Measurements from ENCODE around the gene USP2.

DNA sequence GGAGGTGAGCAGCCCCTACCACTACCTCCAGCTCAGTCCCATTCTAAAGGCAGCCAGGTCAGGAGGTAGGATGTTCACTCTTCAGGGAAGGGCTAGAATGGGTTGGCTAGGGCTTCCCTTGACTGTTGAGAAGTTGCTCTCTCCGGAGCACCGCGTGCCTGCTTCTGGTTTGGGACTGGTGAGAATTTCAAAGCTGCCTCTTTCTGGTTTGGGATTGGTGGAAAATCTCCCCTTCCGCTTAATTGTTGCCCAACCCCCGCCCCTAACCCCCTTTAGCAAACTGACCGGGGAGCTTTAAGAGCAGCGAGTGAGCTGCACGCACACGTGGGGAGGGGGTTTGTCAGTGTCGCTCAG lies 686 bp downstream of the USP2 start:
- TF ChIP-seq, protein P1, sequence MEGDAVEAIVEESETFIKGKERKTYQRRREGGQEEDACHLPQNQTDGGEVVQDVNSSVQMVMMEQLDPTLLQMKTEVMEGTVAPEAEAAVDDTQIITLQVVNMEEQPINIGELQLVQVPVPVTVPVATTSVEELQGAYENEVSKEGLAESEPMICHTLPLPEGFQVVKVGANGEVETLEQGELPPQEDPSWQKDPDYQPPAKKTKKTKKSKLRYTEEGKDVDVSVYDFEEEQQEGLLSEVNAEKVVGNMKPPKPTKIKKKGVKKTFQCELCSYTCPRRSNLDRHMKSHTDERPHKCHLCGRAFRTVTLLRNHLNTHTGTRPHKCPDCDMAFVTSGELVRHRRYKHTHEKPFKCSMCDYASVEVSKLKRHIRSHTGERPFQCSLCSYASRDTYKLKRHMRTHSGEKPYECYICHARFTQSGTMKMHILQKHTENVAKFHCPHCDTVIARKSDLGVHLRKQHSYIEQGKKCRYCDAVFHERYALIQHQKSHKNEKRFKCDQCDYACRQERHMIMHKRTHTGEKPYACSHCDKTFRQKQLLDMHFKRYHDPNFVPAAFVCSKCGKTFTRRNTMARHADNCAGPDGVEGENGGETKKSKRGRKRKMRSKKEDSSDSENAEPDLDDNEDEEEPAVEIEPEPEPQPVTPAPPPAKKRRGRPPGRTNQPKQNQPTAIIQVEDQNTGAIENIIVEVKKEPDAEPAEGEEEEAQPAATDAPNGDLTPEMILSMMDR (IDR thresholded peaks at IDR 0.05), result no peak
- no peak for TF ChIP-seq POLR2AphosphoS5 (IDR thresholded peaks at IDR 0.05; ENCODE audit: low read depth, low read length)

All from Panc1 (cell line).